H1 (cell line): ENCODE results near the gene CACNA2D1. TPM values are rescaled to one million over a fixed set of nuclear protein-coding genes. Genes with fewer than 3 reads are reported as not detected.

Experiments
- NRF1 ChIP-seq: IDR thresholded peaks from 2 replicates; pipeline ENCODE4 v1.6.1; 2011; ENCODE audit warnings: mild to moderate bottlenecking, low read depth, low read length, improper control_type of control experiment
- POU5F1 ChIP-seq: IDR thresholded peaks from 2 replicates; pipeline ENCODE4 v1.6.1; 2011; ENCODE audit warnings: low read depth, mild to moderate bottlenecking, low read length, moderate library complexity
- RFX5 ChIP-seq: IDR thresholded peaks from 2 replicates; pipeline ENCODE4 v1.6.1; 2011; ENCODE audit warnings: low read depth, low read length, improper control_type of control experiment, borderline replicate concordance
- TAF1 ChIP-seq: IDR thresholded peaks from 2 replicates; pipeline ENCODE4 v1.6.1; 2011; ENCODE audit warnings: mild to moderate bottlenecking, low read depth, low read length
- polyA plus RNA-seq, 7 experiments: library from polyadenylated mRNA; depleted of rRNA in 3 of 7; stranded (reverse) in 5 of 7; unstranded in 2 of 7; fragments of >200 nt in 5 of 7; fragments of 200-250 nt in 2 of 7; gene quantifications; 1 replicate in 5 of 7; 2 replicates in 1 of 7; 4 replicates in 1 of 7; pipeline versions ENCODE4 v1.2.1 to v1.2.3, GENCODE V29; 2011 to 2013; ENCODE audit warnings: missing spikeins in 2 of 7, mixed read lengths in 2 of 7
- total RNA-seq: library from RNA; stranded (reverse); fragmentation: NEBNext Ultra II Directional; extraction: Animal tissue kit (Norgen Biotek cat#: 25700); gene quantifications from 2 replicates; pipeline ENCODE4 v1.2.1, GENCODE V29; 2021

The CACNA2D1 gene
- total and polyA plus RNA-seq, 2 of the 8 experiments (the other 6 are each of a cell fraction or from before 2014, with no cell fraction given) = 4.3 to 27.3 TPM

DNA sequence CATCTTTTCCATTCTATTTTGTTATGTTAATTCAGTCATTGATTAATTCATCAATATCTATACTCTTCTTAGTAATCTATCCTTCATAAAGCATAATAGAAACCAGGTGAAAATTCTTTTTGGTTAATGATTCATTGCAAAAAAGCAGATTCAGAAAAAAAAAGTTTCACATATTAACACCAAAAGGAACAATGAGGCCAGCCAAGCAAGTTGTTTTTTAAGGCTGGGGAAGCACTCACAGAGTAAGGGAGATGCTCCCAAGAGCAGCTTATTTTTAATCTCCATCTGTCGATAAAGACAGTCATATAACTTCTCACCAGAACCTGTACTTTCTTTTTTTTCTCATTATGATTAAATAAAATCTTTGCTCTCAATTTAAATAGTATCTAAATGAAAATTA is 95.8 kb downstream of the CACNA2D1 start (continued):
- TF ChIP-seq RFX5 (no peak), POU5F1 (no peak), NRF1 (no peak), TAF1 (no peak)
